Pancreas (tissue), 10 donors: ENCODE data around the gene MYLK. TPM values are rescaled to one million over a fixed set of nuclear protein-coding genes. Genes with fewer than 3 reads are reported as not detected.

Source experiments
- ATAC-seq, 4 donors: fragments of 200-7000 bp; cut with Tn5 transposase; one replicate each; pipeline versions ENCODE4 v1.8.0 to v1.9.1; 2020; ENCODE audit warnings: mild to moderate bottlenecking in 4 of 4, moderate library complexity in 4 of 4
- DNase-seq, 6 donors: peaks; one replicate each; pipeline ENCODE4 v3.0.0-alpha.2; 2020
- FAIRE-seq: peaks from 2 replicates; lab custom pipeline; 2012; peaks lifted over from hg19 to GRCh38; lab: Jason Lieb, UNC
- H3K27ac ChIP-seq, 4 donors: fragments of 200-600 bp; sonication (generic); 1 replicate in 3 of 4; 2 replicates in 1 of 4; pipeline versions ENCODE4 v1.5.0 to v1.8.0; 2020
- H3K27me3 ChIP-seq, 4 donors: fragments of 200-600 bp; one replicate each; pipeline ENCODE4 v1.8.0; 2021
- H3K36me3 ChIP-seq, 3 donors: fragments of 200-600 bp; sonication (generic) in 1 of 3; one replicate each; pipeline versions ENCODE4 v1.5.0 to v1.8.0; 2020 to 2021
- H3K4me1 ChIP-seq, 3 donors: fragments of 200-600 bp; one replicate each; pipeline ENCODE4 v1.8.0; 2021
- H3K4me3 ChIP-seq, 4 donors: fragments of 200-600 bp; sonication (generic) in 2 of 4; one replicate each; pipeline versions ENCODE4 v1.5.0 to v1.8.0; 2020 to 2021
- H3K9me3 ChIP-seq, 4 donors: fragments of 200-600 bp; one replicate each; pipeline ENCODE4 v1.8.0; 2021
- WGBS, 2 donors: extraction: QIAGEN DNeasy Blood & Tissue Kit; methylation state at CpG; one replicate each; pipeline ENCODE4 v1.1.7; 2013; 5-methylcytosine and 5-hydroxymethylcytosine counted together
- intact Hi-C, 3 donors: fragments of 100-400 bp; cut with DNase I; formaldehyde crosslinking; loops; one replicate each; pipeline versions ENCODE4 v1.11.1 to v1.14.2; 2022
- polyA plus RNA-seq, 2 donors: library from polyadenylated mRNA; stranded (reverse); fragments of 200-250 nt; gene quantifications; one replicate each; pipeline ENCODE4 v1.2.3, GENCODE V29; 2013
- total RNA-seq, 6 donors: library from RNA; stranded (reverse); fragmentation: NEBNext Ultra II Directional in 4 of 6; extraction: Animal tissue kit (Norgen Biotek cat#: 25700) in 4 of 6; gene quantifications; one replicate each; pipeline versions ENCODE4 v1.2.1 to v1.2.4, GENCODE V29; 2021 to 2023
- TF ChIP-seq, protein P1 (sequence below), 4 donors: fragments of 200-600 bp; sonication (generic) in 3 of 4; IDR thresholded peaks; one replicate each; pipeline versions ENCODE4 v1.5.0 to v1.8.0; 2021; ENCODE audit warnings: antibody characterized with exemption in 4 of 4
- donor health status: healthy with polysubstance abuse.
- donor health status: DM: no; HTN: no; CAD: no; lungs with moderate emphysema.
- donor health status: DM: no; HTN: no; CAD: no.
- donor health status: control.
- donor health status: control.
- donor health status: Bipolar disorder and iron deficiency.
- donor health status: DM: yes; HTN: yes; CAD: no.
- donor health status: DM: no; HTN: no; CAD: no.
- donor health status: DM: no; HTN: no; CAD: no.
- donor health status: DM: yes; HTN: yes; CAD: no.

MYLK gene
- total and polyA plus RNA-seq, 8 donors, result 3.1 to 12.0 (median 6.7) TPM

- intact Hi-C loops, result no loop called here
These were observed 380 bp downstream of the MYLK start for GRCh38 chr3:123883701-123884202.

GRCh38 chr3:123883111-123883510 is 1.0 kb downstream of the MYLK start:
- Histone ChIP-seq H3K27ac (no peak overlapping the region), H3K4me3 (peak overlapping the region in 1 of 4 donors; percentile 52), H3K9me3 (no peaks in the 10 kb centered on the region), H3K36me3 (no peaks in the 10 kb centered on the region), H3K4me1 (peaks cover 0 to 4% (median 3%) of the 10 kb centered on the region in 3 donors), H3K27me3 (no peaks in the 10 kb centered on the region)
- intact Hi-C loops, result no loop called here
- TF ChIP-seq, protein P1, sequence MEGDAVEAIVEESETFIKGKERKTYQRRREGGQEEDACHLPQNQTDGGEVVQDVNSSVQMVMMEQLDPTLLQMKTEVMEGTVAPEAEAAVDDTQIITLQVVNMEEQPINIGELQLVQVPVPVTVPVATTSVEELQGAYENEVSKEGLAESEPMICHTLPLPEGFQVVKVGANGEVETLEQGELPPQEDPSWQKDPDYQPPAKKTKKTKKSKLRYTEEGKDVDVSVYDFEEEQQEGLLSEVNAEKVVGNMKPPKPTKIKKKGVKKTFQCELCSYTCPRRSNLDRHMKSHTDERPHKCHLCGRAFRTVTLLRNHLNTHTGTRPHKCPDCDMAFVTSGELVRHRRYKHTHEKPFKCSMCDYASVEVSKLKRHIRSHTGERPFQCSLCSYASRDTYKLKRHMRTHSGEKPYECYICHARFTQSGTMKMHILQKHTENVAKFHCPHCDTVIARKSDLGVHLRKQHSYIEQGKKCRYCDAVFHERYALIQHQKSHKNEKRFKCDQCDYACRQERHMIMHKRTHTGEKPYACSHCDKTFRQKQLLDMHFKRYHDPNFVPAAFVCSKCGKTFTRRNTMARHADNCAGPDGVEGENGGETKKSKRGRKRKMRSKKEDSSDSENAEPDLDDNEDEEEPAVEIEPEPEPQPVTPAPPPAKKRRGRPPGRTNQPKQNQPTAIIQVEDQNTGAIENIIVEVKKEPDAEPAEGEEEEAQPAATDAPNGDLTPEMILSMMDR (IDR thresholded peaks at IDR 0.05), result no peak
- FAIRE-seq (no peak), DNase-seq (peak in 1 of 6 donors; percentile 22), ATAC-seq (no peak)
- WGBS, 2 donors, result 69 to 70% methylated on average over 4 of the region's 4 CpGs

More at GRCh38 chr3:123883701-123884202, 380 bp downstream of the MYLK start:
- Histone ChIP-seq H3K36me3 (no peaks in the 10 kb centered on the region), H3K27ac (no peak overlapping the region), H3K27me3 (no peaks in the 10 kb centered on the region), H3K4me3 (peak overlapping the region in 3 of 4 donors; percentile 11 to 52 (median 33)), H3K9me3 (no peaks in the 10 kb centered on the region), H3K4me1 (peaks cover 0 to 4% (median 3%) of the 10 kb centered on the region in 3 donors)
- FAIRE-seq (no peak), ATAC-seq (peak in 2 of 4 donors; percentile 20 to 21), DNase-seq (peak in 3 of 6 donors; percentile 31 to 63 (median 61))
- TF ChIP-seq, protein P1 (IDR thresholded peaks at IDR 0.05), result no peak
- 2 to 9% methylated on average over 28 to 29 of the region's 29 CpGs for whole genome bisulfite sequencing, 2 donors

DNA sequence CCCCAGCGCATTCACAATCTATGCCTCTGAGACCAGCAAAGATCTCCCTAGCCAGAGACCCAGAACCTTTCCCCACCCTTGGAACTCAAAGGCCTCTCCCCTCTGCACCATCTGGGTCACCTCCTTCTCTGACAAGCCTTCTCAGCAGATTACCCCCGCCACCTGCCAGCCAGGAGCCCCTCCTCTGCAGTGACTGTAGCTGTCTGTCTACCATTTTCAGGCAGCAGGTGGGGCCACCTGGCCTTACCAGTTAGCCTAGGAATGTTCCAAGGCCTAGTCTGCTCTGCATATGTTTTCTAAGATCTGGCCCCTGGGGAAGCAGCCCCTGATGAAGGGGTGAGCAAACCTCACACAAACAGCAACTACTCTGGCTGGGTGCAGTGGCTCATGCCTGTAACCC is 2.4 kb downstream of the MYLK start:
- 98 to 100% methylated on average over 2 of the region's 2 CpGs for WGBS, 2 donors
- ATAC-seq (no peak), FAIRE-seq (no peak), DNase-seq (no peak)
- H3K36me3 ChIP-seq, result no peaks in the 10 kb centered on the region
- no peak overlapping the region for H3K4me3 ChIP-seq
- H3K4me1 ChIP-seq, result peaks cover 0 to 4% (median 3%) of the 10 kb centered on the region in 3 donors
- H3K9me3 ChIP-seq, result no peaks in the 10 kb centered on the region
- no peak overlapping the region for H3K27ac ChIP-seq
- no peaks in the 10 kb centered on the region for H3K27me3 ChIP-seq
- TF ChIP-seq, protein P1 (IDR thresholded peaks at IDR 0.05), result no peak
- intact Hi-C loops, result no loop called here

GRCh38 chr3:123880998-123881561 is 3.1 kb downstream of the MYLK start:
- Histone ChIP-seq H3K4me3 (no peak overlapping the region), H3K4me1 (peaks cover 0 to 4% (median 3%) of the 10 kb centered on the region in 3 donors), H3K9me3 (no peaks in the 10 kb centered on the region), H3K27ac (no peak overlapping the region), H3K36me3 (no peaks in the 10 kb centered on the region), H3K27me3 (no peaks in the 10 kb centered on the region)
- no peak for ATAC-seq
- WGBS, 2 donors, result 76% methylated on average over 6 of the region's 6 CpGs
- DNase-seq, result no peak
- no peak for FAIRE-seq
- intact Hi-C loops, result no loop called here
- TF ChIP-seq, protein P1 (IDR thresholded peaks at IDR 0.05), result peak in 1 of 4 donors; percentile 16

DNA sequence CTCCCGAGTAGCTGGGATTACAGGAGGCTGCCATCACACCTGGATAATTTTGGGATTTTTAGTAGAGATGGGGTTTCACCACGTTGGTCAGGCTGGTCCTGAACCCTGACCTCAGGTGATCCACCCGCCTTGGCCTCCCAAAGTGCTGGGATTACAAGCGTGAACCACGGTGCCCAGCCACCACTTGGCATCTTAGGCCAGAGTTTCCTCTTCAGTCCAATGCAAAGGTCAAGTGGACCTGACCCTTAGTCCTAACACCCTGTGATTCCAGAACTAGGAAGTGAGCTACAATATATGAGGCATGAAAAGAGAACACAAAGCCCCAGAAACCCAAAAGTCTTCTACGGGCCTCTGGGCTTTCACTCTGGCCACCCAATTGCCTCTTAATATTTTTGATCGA is 5.3 kb downstream of the MYLK start:
- ATAC-seq, result no peak
- TF ChIP-seq, protein P1 (IDR thresholded peaks at IDR 0.05), result no peak
- 84 to 88% methylated on average over 7 of the region's 7 CpGs for WGBS, 2 donors

More for the DNA sequence above, 5.3 kb downstream of the MYLK start:
- Histone ChIP-seq H3K4me3 (no peak overlapping the region), H3K4me1 (peaks cover 0 to 3% (median 3%) of the 10 kb centered on the region in 3 donors), H3K36me3 (no peaks in the 10 kb centered on the region), H3K27ac (no peak overlapping the region), H3K27me3 (no peaks in the 10 kb centered on the region), H3K9me3 (no peaks in the 10 kb centered on the region)
- FAIRE-seq (no peak), DNase-seq (no peak)
- intact Hi-C loops, result no loop called here
